HEK293 (cell line): ENCODE measurements around the gene CDC5L.

ENCODE experiments used
- CTCF ChIP-seq: fragments of 450-650 bp; formaldehyde crosslinking; IDR thresholded peaks from 2 replicates; pipeline ENCODE4 v1.5.1; 2016; ENCODE audit warnings: missing biosample characterization, missing genetic modification characterization
- GLIS1 ChIP-seq: fragments of 450-650 bp; formaldehyde crosslinking; IDR thresholded peaks from 2 replicates; pipeline ENCODE4 v1.5.1; 2016; ENCODE audit warnings: missing biosample characterization, missing genetic modification characterization
- HOXC10 ChIP-seq: sonication (generic); formaldehyde crosslinking; IDR thresholded peaks from 2 replicates; pipeline ENCODE4 v1.8.1; 2023; ENCODE audit warnings: mild to moderate bottlenecking, missing genetic modification reagents
- ZBTB21 ChIP-seq: fragments of 450-650 bp; formaldehyde crosslinking; IDR thresholded peaks from 2 replicates; pipeline ENCODE4 v1.5.1; 2017; ENCODE audit warnings: missing biosample characterization, missing genetic modification characterization
- ZEB2 ChIP-seq: fragments of 450-650 bp; formaldehyde crosslinking; IDR thresholded peaks from 2 replicates; pipeline ENCODE4 v1.5.1; 2016; ENCODE audit warnings: missing biosample characterization, missing genetic modification characterization
- ZNF121 ChIP-seq: fragments of 450-650 bp; formaldehyde crosslinking; IDR thresholded peaks from 2 replicates; pipeline ENCODE4 v1.5.1; 2016; ENCODE audit warnings: missing biosample characterization, missing genetic modification characterization
- ZNF324 ChIP-seq: fragments of 450-650 bp; formaldehyde crosslinking; IDR thresholded peaks from 2 replicates; pipeline ENCODE4 v1.5.1; 2016; ENCODE audit warnings: missing biosample characterization, missing genetic modification characterization
- ZNF37A ChIP-seq: fragments of 450-650 bp; IDR thresholded peaks from 2 replicates; pipeline ENCODE4 v1.5.1; 2018; ENCODE audit warnings: missing biosample characterization, missing genetic modification characterization
- ZNF513 ChIP-seq: fragments of 450-650 bp; IDR thresholded peaks from 2 replicates; pipeline ENCODE4 v1.5.1; 2018; ENCODE audit warnings: missing biosample characterization, missing genetic modification characterization
- TF ChIP-seq, protein P1 (sequence below): fragments of 450-650 bp; formaldehyde crosslinking; IDR thresholded peaks from 2 replicates; pipeline ENCODE4 v1.5.1; 2016; ENCODE audit warnings: missing biosample characterization, missing genetic modification characterization, low read depth

DNA sequence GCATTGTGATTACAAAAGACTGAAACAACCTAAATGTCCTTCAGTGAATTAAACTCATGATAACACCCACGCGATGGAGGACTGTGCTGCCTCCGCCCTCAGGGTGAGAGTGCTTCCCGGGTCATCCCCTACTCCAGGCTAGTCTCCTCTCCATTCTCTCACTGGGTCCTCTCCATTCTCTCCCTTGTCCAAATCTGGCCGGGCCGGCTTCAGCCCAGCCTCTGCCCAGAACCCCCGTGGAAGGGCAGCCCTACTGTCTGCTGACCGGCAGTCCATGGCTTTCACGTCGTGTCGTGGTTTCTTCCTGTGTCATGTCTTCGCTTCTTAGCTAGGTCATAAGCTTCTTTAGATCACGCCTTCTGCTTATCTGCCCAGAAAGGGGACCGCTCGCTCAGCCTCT is 74.8 kb downstream of the CDC5L start:
- TF ChIP-seq GLIS1, result no peak
- no peak for TF ChIP-seq ZBTB21 (tag by site-specific recombination)
- TF ChIP-seq, protein P1, sequence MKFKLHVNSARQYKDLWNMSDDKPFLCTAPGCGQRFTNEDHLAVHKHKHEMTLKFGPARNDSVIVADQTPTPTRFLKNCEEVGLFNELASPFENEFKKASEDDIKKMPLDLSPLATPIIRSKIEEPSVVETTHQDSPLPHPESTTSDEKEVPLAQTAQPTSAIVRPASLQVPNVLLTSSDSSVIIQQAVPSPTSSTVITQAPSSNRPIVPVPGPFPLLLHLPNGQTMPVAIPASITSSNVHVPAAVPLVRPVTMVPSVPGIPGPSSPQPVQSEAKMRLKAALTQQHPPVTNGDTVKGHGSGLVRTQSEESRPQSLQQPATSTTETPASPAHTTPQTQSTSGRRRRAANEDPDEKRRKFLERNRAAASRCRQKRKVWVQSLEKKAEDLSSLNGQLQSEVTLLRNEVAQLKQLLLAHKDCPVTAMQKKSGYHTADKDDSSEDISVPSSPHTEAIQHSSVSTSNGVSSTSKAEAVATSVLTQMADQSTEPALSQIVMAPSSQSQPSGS (tag by site-specific recombination), result no peak
- TF ChIP-seq CTCF, result no peak
- no peak for TF ChIP-seq ZNF513
- TF ChIP-seq ZEB2 (tag by site-specific recombination), result no peak
- TF ChIP-seq ZNF121 (tag by site-specific recombination), result no peak
- TF ChIP-seq ZNF324 (tag by site-specific recombination), result no peak
- TF ChIP-seq ZNF37A, result no peak
- TF ChIP-seq HOXC10 (CRISPR knock-in tag), result no peak
